Osteoblast (primary cell): ENCODE measurements around the gene PYROXD2. TPM values are rescaled to one million over a fixed set of nuclear protein-coding genes. Genes with fewer than 3 reads are reported as not detected.

Experiments
- DNase-seq: peaks from one replicate; pipeline ENCODE4 v3.0.0; 2011; ENCODE audit warnings: low spot score, mixed read lengths; ENCODE audit not compliant: insufficient read length; ENCODE audit errors: missing footprints
- H2AFZ ChIP-seq: 2 replicates; pipeline ENCODE4 v1.6.0; 2011; ENCODE audit warnings: mild to moderate bottlenecking, low read length
- H3K27ac ChIP-seq: 2 replicates; pipeline ENCODE4 v1.5.1; 2011; ENCODE audit warnings: mild to moderate bottlenecking, low read depth, low read length, moderate library complexity
- H3K27me3 ChIP-seq: 2 replicates; pipeline ENCODE4 v1.6.0; 2012; ENCODE audit warnings: mild to moderate bottlenecking, control low read depth, inconsistent platforms, low read length, moderate library complexity; ENCODE audit not compliant: insufficient read depth
- H3K36me3 ChIP-seq: 2 replicates; pipeline ENCODE4 v1.5.1; 2011; ENCODE audit warnings: mild to moderate bottlenecking, low read length, control low read depth, moderate library complexity; ENCODE audit not compliant: insufficient read depth
- H3K4me1 ChIP-seq: 2 replicates; pipeline ENCODE4 v1.5.1; 2011; ENCODE audit warnings: mild to moderate bottlenecking, low read length, control low read depth, moderate library complexity; ENCODE audit not compliant: insufficient read depth
- H3K4me2 ChIP-seq: 2 replicates; pipeline ENCODE4 v1.6.0; 2011; ENCODE audit warnings: mild to moderate bottlenecking, low read length; ENCODE audit not compliant: insufficient read depth
- H3K4me3 ChIP-seq: fragments of 200-600 bp; sonication (generic); 3 replicates; pipeline ENCODE4 v1.5.1; 2012; ENCODE audit warnings: mild to moderate bottlenecking, low read length, inconsistent platforms; ENCODE audit not compliant: insufficient read depth
- H3K79me2 ChIP-seq: 2 replicates; pipeline ENCODE4 v1.6.0; 2012; ENCODE audit warnings: mild to moderate bottlenecking, low read length, control low read depth, inconsistent platforms; ENCODE audit not compliant: insufficient read depth
- H3K9me3 ChIP-seq: 2 replicates; pipeline ENCODE4 v1.5.1; 2011; ENCODE audit warnings: low read depth, low read length, control low read depth
- H4K20me1 ChIP-seq: 2 replicates; pipeline ENCODE4 v1.6.0; 2012; ENCODE audit warnings: mild to moderate bottlenecking, low read length, control low read depth; ENCODE audit not compliant: insufficient read depth
- CTCF ChIP-seq: IDR thresholded peaks from 2 replicates; pipeline ENCODE4 v1.5.1; 2011; ENCODE audit warnings: mild to moderate bottlenecking, low read depth, low read length, moderate library complexity; ENCODE audit errors: extremely low read depth
- total RNA-seq: library from RNA; depleted of rRNA; stranded (reverse); fragments of >200 nt; gene quantifications from 2 replicates; pipeline ENCODE4 v1.2.3, GENCODE V29; 2012

The PYROXD2 gene
- total RNA-seq, 1 donor, result 11.6 TPM

GRCh38 chr10:98367604-98368451, 47.2 kb downstream of the PYROXD2 start:
- TF ChIP-seq CTCF, result no peak
- no peaks in the 10 kb centered on the region for H3K36me3 ChIP-seq
- H3K27ac ChIP-seq, result no peak overlapping the region
- no peak overlapping the region for H3K4me3 ChIP-seq
- H3K4me2 ChIP-seq, result no peak overlapping the region
- no peaks in the 10 kb centered on the region for H3K79me2 ChIP-seq
- H3K9me3 ChIP-seq, result no peaks in the 10 kb centered on the region
- no peaks in the 10 kb centered on the region for H4K20me1 ChIP-seq
- H3K27me3 ChIP-seq, result no peaks in the 10 kb centered on the region
- no peaks in the 10 kb centered on the region for H3K4me1 ChIP-seq
- DNase-seq, result no peak
- no peak overlapping the region for H2AFZ ChIP-seq

- H3K27me3 ChIP-seq, result no peaks in the 10 kb centered on the region
Observed at GRCh38 chr10:98366062-98366530, 48.9 kb downstream of the PYROXD2 start.

GRCh38 chr10:98365406-98366061, 49.4 kb downstream of the PYROXD2 start:
- no peak for DNase-seq
- no peaks in the 10 kb centered on the region for H3K9me3 ChIP-seq
- H3K4me2 ChIP-seq, result no peak overlapping the region
- H4K20me1 ChIP-seq, result no peaks in the 10 kb centered on the region
- H3K36me3 ChIP-seq, result no peaks in the 10 kb centered on the region
- H3K79me2 ChIP-seq, result no peaks in the 10 kb centered on the region
- H3K27me3 ChIP-seq, result no peaks in the 10 kb centered on the region
- H2AFZ ChIP-seq, result no peak overlapping the region
- no peak overlapping the region for H3K27ac ChIP-seq
- no peak for TF ChIP-seq CTCF
- peaks cover 10% of the 10 kb centered on the region for H3K4me1 ChIP-seq
- H3K4me3 ChIP-seq, result no peak overlapping the region

More at GRCh38 chr10:98366062-98366530, 48.9 kb downstream of the PYROXD2 start:
- no peak for TF ChIP-seq CTCF
- Histone ChIP-seq H3K79me2 (no peaks in the 10 kb centered on the region), H3K4me3 (no peak overlapping the region), H3K4me1 (peaks cover 7% of the 10 kb centered on the region), H2AFZ (peak overlapping the region; percentile 9), H3K36me3 (no peaks in the 10 kb centered on the region), H3K9me3 (no peaks in the 10 kb centered on the region), H3K27ac (no peak overlapping the region), H4K20me1 (no peaks in the 10 kb centered on the region), H3K4me2 (no peak overlapping the region)
- DNase-seq, result no peak

- H3K27ac ChIP-seq, result no peak overlapping the region
- no peaks in the 10 kb centered on the region for H4K20me1 ChIP-seq
- no peaks in the 10 kb centered on the region for H3K36me3 ChIP-seq
- H3K79me2 ChIP-seq, result no peaks in the 10 kb centered on the region
- no peak overlapping the region for H2AFZ ChIP-seq
- no peak for TF ChIP-seq CTCF
- no peak for DNase-seq
- no peak overlapping the region for H3K4me3 ChIP-seq
- no peaks in the 10 kb centered on the region for H3K9me3 ChIP-seq
- no peaks in the 10 kb centered on the region for H3K27me3 ChIP-seq
- H3K4me1 ChIP-seq, result peaks cover 11% of the 10 kb centered on the region
- no peak overlapping the region for H3K4me2 ChIP-seq
Observed at GRCh38 chr10:98364432-98365102, 50.4 kb downstream of the PYROXD2 start.
